GM18873 (cell line): ENCODE measurements around the gene LGALS4.
"Not testable (repeated sequence)": the region's sequence is repeated elsewhere in the genome, so short reads cannot be mapped to it uniquely, and the experiment has no call there.

Experiments
- ATAC-seq: cut with Tn5 transposase; IDR thresholded peaks from one replicate; pipeline ENCODE4 v1.9.1; 2021; ENCODE audit warnings: mild to moderate bottlenecking, moderate library complexity, moderate number of reproducible peaks; ENCODE audit not compliant: unreplicated experiment, low FRiP score

Gene LGALS4

DNA sequence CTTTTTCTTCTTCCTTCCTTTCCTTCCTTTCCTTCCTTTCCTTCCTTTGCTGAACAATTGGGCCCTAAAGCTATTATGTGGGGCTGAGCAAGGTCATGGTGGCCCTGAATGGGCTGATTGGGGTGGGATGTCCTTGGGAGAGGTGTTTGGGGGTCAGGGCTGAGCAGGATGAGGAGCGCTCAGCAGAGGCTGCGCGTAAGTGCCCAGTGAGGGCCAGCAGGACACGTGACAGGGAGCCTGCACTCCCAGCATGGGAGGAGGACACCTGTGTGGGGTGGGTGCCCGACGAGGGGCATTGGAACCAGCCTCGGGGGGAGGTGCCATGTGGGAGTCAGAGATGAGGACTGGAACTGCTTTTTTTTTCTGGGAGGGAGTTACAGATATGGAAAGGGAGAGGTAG, 34.0 kb downstream of the LGALS4 start:
- no peak for ATAC-seq

DNA sequence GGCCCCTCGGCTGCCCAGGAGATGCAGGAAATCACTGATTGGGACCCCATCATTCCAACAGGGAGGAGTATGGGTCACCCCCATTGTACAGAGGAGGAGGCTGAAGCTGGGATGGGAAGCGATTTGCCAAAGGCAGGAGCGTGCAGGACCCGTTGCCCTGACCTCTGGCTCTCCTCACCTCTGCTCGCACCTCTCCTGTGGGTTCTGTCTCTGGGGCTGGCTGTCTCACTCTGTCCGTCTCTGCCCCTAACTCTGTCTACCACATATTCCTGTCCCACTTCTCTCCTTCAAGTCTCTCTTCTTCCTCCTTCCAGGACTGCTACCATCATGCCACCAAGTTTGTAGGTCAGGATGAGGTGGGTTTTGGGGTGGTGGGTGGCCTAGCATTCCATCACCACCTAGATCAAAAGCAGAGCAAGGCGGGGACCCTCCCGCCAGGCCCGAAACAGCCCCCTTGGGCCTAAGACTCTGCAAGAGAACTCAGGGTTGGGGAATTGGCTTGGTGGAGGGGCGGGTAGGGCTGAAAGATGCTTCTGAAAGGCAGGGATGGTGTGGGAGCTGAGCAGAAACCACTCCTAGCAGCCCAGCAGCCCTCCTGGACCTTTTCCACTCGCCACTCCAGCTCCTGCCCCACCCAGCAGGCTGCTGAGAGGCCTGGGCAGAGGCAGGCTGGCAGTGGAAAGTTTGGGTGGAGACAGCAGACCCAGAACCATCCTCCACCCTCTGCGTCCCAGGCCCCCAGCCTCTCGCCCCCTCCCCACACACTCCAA, 38.4 kb downstream of the LGALS4 start:
- no peak for ATAC-seq

DNA sequence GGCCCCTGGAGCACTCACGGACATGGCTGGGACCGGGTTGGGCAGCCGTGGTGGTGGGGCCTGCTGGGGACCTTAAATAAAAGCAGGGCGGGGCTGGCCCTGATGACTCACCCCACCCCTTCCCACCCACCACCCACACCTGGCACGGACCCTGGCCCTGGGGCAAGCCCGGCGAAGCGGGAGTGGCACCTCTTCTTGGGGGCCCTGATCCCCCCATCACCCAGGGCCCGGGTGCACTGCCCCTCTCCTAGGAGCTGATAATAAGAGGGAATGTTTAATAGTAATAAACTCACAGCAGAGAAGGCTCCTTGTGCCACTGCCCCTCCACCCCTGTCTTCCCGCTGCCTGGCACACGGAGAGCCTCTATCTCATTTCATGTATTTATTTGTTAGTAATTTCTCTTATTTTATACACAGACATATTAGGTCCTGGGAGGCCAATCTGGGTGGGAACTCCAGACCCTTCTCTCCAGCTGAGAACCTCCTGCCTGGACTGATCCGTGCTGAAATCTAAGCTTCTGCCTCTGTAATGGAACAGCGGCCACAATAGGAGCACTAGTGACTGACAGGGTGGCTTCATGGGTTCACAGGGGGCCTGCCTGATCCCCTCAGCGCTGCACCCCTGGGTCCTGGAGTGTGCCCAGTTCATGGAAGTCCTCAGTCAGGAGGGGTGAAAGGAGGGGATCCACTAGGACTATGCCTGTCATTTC, 39.1 kb downstream of the LGALS4 start, which contains the start of gene LGALS7:
TSS of gene LGALS7 (minus strand) at position 49 of the 709 bp plus-strand sequence. CDS start at position 24, 25 bp downstream.
- ATAC-seq: no peak

DNA sequence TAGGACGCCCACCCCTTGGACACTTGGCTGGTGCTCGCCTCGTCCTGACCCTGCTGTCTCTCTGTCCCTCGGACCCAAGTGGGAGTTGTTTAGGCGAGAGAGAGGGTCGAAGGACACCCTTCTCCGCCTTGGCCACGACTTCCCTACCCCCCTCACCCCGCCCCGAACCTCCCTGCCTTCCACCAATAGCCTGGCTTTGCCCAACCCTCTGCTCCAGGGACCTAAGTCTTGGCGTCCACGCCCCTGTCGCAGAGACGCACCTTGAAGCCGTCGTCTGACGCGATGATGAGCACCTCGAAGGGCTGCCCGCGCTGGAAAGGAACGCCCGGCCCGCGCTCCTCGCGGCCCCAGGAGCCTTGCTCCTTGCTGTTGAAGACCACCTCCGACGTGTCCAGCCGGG, 41.2 kb downstream of the LGALS4 start:
- ATAC-seq: not testable (repeated sequence)

DNA sequence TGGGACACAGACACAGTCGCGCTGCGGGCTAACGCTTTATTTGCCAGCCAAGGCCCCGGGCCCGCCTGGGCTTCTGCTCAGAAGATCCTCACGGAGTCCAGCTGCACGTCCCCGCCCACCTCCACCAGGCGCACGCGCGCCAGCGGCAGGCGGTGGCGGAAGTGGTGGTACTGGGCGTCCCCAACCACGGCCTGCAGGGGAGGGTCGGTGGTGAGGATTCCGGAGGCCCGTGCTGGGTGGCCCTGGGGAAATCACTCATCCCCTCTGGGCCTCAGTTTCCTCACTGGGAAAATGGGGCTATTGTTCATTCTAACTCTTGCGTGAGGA, 41.8 kb downstream of the LGALS4 start:
- ATAC-seq: not testable (repeated sequence)

DNA sequence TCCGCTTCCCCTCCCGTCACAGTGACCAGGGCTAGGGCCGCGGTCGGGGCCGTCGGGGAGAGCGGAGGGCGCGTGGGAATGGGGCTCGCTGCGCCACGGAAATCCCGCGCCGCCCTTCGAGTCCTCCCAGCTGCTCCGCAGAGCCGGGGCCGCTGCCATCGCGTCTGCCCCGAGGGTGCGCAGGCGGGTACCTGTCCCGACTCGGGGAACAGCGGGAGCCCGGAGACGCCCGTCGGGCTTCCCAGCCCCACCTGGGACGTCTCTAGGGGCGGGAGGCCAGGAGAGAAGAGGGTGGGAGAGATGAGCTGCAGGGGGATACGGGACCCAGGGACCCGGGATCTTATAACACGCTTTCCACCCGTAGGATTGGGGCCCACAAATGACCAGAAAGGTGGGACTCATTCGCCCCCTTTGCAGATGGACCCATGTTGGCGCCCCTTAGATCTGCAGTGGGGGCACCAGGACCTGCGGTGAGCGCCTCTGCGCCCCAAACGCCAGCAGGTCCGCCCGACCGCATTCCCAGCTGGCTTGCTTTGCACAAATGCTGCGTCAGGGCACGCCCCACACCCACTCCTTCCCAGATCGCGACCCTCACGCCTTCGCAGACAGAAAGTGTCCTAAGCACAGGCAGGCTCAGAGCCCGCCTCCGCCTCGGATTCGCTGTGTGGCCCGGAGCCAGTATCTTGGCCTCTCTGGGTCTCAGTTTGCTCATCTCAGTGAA, 42.4 kb downstream of the LGALS4 start:
- ATAC-seq: not testable (repeated sequence)

DNA sequence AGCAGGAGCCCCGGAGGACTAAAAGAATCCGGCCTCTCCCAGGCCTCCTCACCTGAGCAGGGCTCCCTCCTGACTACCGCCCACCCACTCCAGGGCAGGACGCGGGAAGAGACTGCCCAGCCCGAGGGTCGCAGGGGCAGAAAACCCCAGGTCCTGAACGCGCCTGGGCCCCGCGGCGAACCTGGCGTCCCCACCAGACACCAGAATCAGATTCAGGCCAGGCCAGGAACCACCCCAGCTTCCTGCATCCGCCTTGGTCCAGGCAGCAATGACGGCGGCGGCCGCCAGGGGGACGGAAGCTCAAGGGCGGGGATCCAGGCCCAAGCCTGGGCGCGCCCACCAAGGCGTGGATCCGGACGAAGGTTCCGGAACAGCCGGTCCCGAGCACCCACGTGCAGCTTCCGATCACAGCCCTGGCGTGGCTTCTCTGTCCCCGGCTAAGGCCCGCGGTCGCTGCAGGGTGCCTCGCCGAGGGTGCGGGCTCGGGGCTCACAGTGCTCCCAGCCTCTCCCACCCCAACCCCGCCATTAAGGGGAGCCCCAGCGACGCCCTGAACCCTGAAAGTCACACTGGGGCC, 43.0 kb downstream of the LGALS4 start:
- no peak for ATAC-seq

DNA sequence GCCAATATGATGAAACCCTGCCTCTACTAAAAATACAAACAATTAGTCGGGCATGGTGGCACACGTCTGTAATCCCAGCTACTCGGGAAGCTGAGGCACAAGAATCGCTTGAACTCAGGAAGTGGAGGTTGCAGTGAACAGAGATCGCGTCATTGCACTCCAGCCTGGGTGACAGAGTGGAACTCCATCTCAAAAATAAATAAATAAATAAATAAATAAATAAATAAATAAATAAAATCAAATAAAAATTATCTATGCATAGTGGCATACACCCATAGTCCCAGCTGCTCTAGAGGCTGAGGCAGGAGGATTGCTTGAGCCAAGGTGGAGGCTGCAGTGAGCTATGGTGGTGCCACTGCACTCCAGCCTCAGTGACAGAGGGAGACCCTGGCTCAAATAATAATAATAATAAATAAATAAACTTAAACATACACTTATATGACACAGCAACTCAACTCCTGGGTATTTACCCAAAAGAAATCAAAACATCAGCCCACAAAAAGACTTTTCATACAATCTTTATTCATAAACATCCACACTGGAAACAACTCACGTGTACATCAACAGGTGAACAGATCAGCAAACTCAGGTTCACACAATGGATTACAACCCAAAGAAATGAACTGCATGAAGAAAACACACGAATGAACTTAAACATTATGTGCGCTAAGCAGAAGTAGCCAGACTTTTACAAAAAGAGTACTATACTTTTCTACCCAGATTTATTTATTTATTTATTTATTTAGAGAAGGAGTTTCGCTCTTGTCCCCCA, 46.3 kb downstream of the LGALS4 start:
- no peak for ATAC-seq

DNA sequence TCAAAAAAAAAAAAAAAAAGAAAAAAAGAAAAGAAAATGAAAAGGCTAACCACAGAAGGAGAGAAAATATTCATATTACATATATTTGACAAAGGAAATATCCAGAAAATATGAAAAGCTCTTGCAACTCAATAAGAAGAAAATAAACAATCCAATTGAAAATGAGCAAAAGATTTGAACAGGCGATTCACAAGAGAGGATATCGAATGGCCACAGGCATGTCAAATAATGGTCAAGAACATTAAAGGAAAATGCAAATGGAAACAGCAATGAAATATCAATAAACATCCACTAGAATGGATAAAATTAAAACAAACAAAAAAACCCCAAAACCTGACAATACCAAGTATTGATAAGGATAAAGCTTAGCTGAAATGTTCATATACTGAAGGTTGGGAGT, 47.5 kb downstream of the LGALS4 start:
- no peak for ATAC-seq

DNA sequence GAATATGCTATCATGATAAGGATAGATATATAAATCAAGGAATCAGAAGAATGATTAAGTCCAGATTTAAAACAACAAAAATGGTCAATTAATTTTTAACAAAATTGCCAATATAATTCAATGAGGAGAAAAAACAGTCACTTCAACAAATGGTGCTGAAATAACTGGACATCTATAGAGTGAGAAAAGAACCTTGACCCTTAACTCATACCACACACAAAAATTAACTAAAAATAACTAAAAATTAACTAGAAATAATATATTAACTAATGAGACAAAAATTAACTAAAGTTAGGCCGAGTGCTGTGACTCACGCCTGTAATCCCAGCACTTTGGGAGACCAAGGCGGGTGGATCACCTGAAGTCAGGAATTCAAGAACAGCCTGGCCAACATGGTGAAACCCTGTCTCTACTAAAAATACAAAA, 48.9 kb downstream of the LGALS4 start:
- ATAC-seq: no peak

DNA sequence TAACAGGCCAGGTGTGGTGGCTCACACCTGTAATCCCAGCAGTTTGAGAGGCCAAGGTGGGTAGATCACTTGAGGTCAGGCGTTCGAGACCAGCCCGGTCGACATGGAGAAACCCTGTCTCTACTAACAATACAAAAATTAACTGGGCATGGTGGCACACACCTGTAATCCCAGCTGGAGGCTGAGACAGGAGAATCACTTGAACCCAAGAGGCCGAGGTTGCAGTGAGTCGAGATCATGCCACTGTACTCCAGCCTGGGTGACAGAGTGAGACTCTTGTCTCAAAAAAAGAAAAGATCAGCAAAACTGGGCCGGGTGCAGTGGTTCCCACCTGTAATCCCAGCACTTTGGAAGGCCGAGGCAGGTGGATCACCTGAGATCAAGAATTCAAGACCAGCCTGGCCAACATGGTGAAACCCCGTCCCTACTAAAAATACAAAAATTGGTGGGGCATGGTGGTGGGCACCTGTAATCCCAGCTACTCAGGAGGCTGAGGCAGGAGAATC, 50.8 kb downstream of the LGALS4 start:
- not testable (repeated sequence) for ATAC-seq

DNA sequence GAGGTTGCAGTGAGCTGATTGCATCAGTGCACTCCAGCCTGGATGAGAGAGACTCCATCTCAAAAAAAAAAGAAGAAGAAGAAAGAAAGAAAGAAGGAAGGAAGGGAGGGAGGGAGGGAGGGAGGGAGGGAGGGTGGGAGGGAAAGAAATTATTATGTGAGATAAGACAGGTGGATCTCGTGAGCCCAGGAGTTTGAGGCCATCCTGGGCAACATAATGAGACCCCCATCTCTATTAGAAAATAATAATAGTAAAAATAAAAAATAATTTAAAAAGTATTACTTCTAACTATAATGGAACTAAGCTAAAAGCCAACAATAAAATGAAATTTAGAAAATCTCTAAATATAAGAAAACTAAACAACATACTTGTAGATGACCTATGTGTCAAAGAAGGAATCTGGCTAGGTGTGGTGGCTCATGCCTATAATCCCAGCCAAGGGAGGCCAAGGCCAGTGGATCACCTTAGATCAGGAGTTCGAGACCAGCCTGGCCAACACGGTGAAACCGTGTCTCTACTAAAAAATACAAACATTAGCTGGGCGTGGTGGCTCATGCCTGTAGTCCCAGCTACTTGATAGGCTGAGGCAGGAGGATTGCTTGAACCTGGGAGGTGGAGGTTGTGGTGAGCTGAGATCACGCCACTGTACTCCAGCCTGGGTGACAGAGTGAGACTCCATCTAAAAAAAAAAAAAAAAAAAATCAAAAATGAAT, 51.8 kb downstream of the LGALS4 start:
- not testable (repeated sequence) for ATAC-seq

DNA sequence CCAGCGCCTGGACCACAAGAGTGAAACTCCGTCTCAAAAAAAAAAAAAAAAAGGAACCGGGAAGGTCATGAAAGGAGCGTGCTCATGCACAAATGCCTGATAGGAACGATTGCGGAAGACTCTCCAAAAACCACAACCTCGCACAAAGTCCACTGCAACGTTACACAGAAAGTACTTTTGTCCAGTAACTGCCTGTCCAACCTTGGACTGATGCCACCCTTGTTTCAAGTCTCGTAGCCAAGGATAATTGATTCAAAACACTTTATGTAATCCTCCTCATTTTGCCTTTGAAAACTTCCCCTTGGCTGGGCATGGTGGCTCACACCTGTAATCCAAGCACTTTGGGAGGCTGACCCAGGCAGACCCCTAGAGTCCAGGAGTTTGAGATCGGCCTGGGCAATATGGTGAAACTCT, 53.1 kb downstream of the LGALS4 start:
- no peak for ATAC-seq

DNA sequence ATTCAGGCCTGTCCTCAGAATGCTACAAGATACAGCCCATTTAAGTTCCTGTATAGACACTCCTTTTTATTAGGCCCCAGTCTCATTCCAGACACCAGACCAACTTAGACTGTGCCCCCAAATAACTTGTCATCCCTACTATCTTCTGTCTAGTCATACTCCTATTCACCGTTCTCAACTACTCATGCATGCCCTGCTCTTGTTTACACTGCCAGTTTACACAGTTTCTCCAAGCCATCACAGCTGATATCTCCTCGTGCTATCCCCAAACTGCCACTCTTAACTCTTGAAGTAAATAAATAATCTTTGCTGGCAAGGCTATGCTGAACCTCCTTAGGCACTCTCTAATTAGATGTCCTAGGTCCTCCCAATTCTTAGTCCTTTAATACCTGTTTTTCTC, 58.5 kb downstream of the LGALS4 start:
- not testable (repeated sequence) for ATAC-seq

DNA sequence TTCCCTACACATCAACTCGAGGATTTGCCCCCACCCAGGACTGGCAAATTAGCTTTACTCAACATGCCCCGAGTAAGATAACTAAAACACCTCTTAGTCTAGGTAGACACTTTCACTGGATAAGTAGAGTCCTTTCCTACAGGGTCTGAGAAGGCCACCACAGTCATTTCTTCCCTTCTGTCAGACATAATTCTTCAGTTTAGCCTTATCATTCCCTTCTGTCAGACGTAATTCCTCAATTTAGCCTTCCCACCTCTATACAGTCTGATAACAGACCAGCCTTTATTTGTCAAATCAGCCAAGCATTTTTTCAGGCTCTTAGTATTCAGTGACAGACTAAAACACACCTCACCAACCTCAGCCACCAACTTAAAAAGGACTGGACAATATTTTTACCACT, 59.0 kb downstream of the LGALS4 start:
- not testable (repeated sequence) for ATAC-seq
